CD8-positive, alpha-beta memory T cell (primary cell): Measurements from ENCODE around the gene AVPR2. TPM values are rescaled to one million over a fixed set of nuclear protein-coding genes. Genes with fewer than 3 reads are reported as not detected.
A peak's percentile ranks its signal among the peaks of the same experiment; 100 is the strongest.

Experiments used
- CTCF ChIA-PET: fragments of 350-600 bp; sonication (Branson Sonifier 250); formaldehyde crosslinking; loops from one replicate; lab custom pipeline; 2021; ENCODE audit warnings: antibody characterized with exemption; lab: Charles Lee
- POLR2A ChIA-PET: fragments of 350-600 bp; sonication (Branson Sonifier 250); formaldehyde crosslinking; loops from one replicate; lab custom pipeline; 2021; ENCODE audit warnings: antibody characterized with exemption; lab: Charles Lee
- DNase-seq, 5 donors: peaks; one replicate each; pipeline versions ENCODE4 v3.0.0 to v3.0.0-alpha.2; 2020 to 2022; ENCODE audit warnings: mixed read lengths in 1 of 5
- H3K27ac ChIP-seq: one replicate; pipeline ENCODE4 v1.7.0; 2013; ENCODE audit warnings: low read depth, mild to moderate bottlenecking, low read length, moderate library complexity
- H3K27me3 ChIP-seq: 2 replicates; pipeline ENCODE4 v1.7.0; 2013; ENCODE audit warnings: low read length, mild to moderate bottlenecking; ENCODE audit not compliant: insufficient read depth, poor library complexity, severe bottlenecking
- H3K36me3 ChIP-seq: 2 replicates; pipeline ENCODE4 v1.7.0; 2013; ENCODE audit warnings: mild to moderate bottlenecking, low read length, moderate library complexity; ENCODE audit not compliant: insufficient read depth
- H3K4me1 ChIP-seq: 2 replicates; pipeline ENCODE4 v1.7.0; 2013; ENCODE audit warnings: mild to moderate bottlenecking, low read length, moderate library complexity; ENCODE audit not compliant: insufficient read depth
- H3K4me3 ChIP-seq: 2 replicates; pipeline ENCODE4 v1.7.0; 2013; ENCODE audit warnings: mild to moderate bottlenecking, low read length
- H3K9me3 ChIP-seq: 2 replicates; pipeline ENCODE4 v1.7.0; 2013; ENCODE audit warnings: mild to moderate bottlenecking, low read length
- H3K27ac Mint-ChIP-seq, 8 donors: one replicate each; pipeline ENCODE4 v1.8.0; 2020 to 2021; ENCODE audit warnings: mixed read lengths in 8 of 8, mild to moderate bottlenecking in 6 of 8, inconsistent platforms in 3 of 8, moderate library complexity in 3 of 8
- H3K27me3 Mint-ChIP-seq, 2 donors: one replicate each; pipeline ENCODE4 v1.8.0; 2020 to 2021; ENCODE audit warnings: mixed read lengths in 2 of 2, mild to moderate bottlenecking in 1 of 2, moderate library complexity in 1 of 2
- H3K36me3 Mint-ChIP-seq, 3 donors: one replicate each; pipeline ENCODE4 v1.8.0; 2020 to 2021; ENCODE audit warnings: mixed read lengths in 3 of 3, inconsistent platforms in 1 of 3, mild to moderate bottlenecking in 1 of 3
- H3K4me1 Mint-ChIP-seq, 3 donors: one replicate each; pipeline ENCODE4 v1.8.0; 2020 to 2021; ENCODE audit warnings: mixed read lengths in 3 of 3, inconsistent platforms in 1 of 3, mild to moderate bottlenecking in 1 of 3
- H3K4me3 Mint-ChIP-seq, 7 donors: one replicate each; pipeline ENCODE4 v1.8.0; 2020 to 2021; ENCODE audit warnings: mixed read lengths in 7 of 7, mild to moderate bottlenecking in 6 of 7, moderate library complexity in 4 of 7, inconsistent platforms in 2 of 7
- H3K9me3 Mint-ChIP-seq, 5 donors: one replicate each; pipeline ENCODE4 v1.8.0; 2020 to 2022; ENCODE audit warnings: mixed read lengths in 5 of 5, mild to moderate bottlenecking in 3 of 5, moderate library complexity in 2 of 5, inconsistent platforms in 1 of 5
- polyA plus RNA-seq: library from polyadenylated mRNA; unstranded; fragments of 300-500 nt; fragmentation: Illumina TruSeq; gene quantifications from one replicate; pipeline ENCODE4 v1.2.3, GENCODE V29; 2021
- total RNA-seq, 2 experiments: library from RNA; stranded (reverse); gene quantifications; one replicate each; pipeline ENCODE4 v1.2.3, GENCODE V29; 2021

AVPR2 gene
- total and polyA plus RNA-seq, 3 experiments from 2014 or later = not detected

DNA sequence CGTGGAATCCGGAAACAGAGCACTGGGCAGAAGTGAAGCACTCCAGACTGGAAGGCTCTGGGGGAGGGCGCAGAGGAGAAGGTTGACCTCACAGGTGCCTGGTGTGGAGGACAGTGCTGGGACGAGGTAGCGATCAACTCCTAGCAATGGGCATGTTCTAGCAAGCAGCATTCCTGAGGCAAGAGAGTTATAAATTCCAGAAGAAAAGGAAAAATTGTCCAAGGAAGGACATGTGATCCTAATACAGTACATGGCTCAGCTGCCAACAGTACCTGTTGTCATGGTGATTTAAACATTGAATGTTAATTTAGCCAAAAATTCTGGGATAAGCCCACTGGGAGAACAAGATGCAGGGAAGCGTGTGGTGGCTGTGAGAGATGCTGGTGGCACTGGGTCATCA lies 13.4 kb downstream of the AVPR2 start:
- DNase-seq = no peak
- H3K36me3 ChIP-seq = no peaks in the 10 kb centered on the region
- H3K9me3 ChIP-seq = no peaks in the 10 kb centered on the region
- Mint-ChIP-seq H3K36me3 (peaks cover 0 to 52% (median 2%) of the 10 kb centered on the region in 3 donors), H3K4me3 (no peak overlapping the region), H3K9me3 (no peaks in the 10 kb centered on the region), H3K4me1 (peaks cover 11 to 24% (median 19%) of the 10 kb centered on the region in 3 donors), H3K27ac (peak overlapping the region in 1 of 8 donors; percentile 78), H3K27me3 (peaks cover 0 to 3% of the 10 kb centered on the region in 2 donors)
- no peak overlapping the region for H3K4me3 ChIP-seq
- POLR2A ChIA-PET = no interaction called here
- no peaks in the 10 kb centered on the region for H3K27me3 ChIP-seq
- no peak overlapping the region for H3K27ac ChIP-seq
- CTCF ChIA-PET = interaction anchor here (2.5 kb wide), 1 partner anchor 29 kb away, joined by 9 read pairs; no protein-coding TSS in a partner anchor
- peaks cover 7% of the 10 kb centered on the region for H3K4me1 ChIP-seq

DNA sequence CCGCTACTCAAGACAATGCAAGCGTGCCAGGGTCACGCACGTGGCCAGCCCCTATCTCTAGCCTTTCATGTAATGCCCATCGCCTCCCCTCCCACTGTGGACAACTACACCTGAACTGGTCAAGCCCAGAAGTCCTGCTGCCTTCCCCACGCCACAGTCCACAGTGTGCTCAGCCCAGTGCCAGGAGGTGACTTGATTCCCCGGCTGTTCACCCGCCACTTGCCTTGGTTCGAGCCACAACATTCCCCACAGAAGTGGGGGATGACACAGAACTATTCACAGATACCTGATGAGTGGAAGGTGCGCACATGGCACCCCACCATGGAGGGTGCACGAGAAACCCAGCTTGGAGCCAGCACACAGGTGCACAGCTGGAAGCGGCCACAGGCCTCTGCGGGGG lies 14.8 kb downstream of the AVPR2 start:
- H3K4me1 ChIP-seq = peaks cover 14% of the 10 kb centered on the region
- POLR2A ChIA-PET = no interaction called here
- Mint-ChIP-seq H3K27me3 (peaks cover 0 to 3% of the 10 kb centered on the region in 2 donors), H3K4me1 (peaks cover 21 to 36% (median 32%) of the 10 kb centered on the region in 3 donors), H3K4me3 (no peak overlapping the region), H3K9me3 (no peaks in the 10 kb centered on the region), H3K36me3 (peaks cover 0 to 49% (median 2%) of the 10 kb centered on the region in 3 donors), H3K27ac (peak overlapping the region in 1 of 8 donors; percentile 19)
- no peaks in the 10 kb centered on the region for H3K27me3 ChIP-seq
- H3K9me3 ChIP-seq = no peaks in the 10 kb centered on the region
- H3K36me3 ChIP-seq = no peaks in the 10 kb centered on the region
- CTCF ChIA-PET = interaction anchor here (2.5 kb wide), 1 partner anchor 28 kb away, joined by 9 read pairs; no protein-coding TSS in a partner anchor
- H3K27ac ChIP-seq = no peak overlapping the region
- H3K4me3 ChIP-seq = no peak overlapping the region
- DNase-seq = no peak

DNA sequence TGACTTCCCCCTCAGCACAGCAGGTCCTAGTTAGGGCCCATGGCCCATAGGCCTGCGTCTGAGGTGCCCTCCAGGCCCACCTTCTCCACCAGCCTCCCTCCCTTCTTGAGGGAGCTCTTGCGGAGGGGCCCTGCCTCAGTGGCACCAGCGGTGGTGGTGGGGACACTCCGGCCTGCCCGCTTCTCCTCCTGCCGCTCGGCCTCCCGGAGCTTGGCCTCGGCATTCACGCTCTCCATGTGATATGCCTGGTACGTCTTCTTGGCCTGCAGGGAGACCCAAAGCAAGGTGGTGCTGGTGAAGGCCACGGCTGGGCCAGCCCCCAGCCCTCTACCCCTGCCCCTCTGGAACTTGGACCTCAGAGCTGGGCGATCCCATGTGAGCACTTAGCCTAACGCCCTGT lies 16.1 kb downstream of the AVPR2 start:
- Mint-ChIP-seq H3K27me3 (peaks cover 0 to 2% of the 10 kb centered on the region in 2 donors), H3K36me3 (peaks cover 0 to 45% (median 2%) of the 10 kb centered on the region in 3 donors), H3K4me1 (peaks cover 30 to 46% (median 45%) of the 10 kb centered on the region in 3 donors), H3K4me3 (peak overlapping the region in 1 of 7 donors; percentile 18), H3K27ac (no peak overlapping the region), H3K9me3 (no peaks in the 10 kb centered on the region)
- H3K27ac ChIP-seq = no peak overlapping the region
- no peaks in the 10 kb centered on the region for H3K27me3 ChIP-seq
- DNase-seq = no peak
- POLR2A ChIA-PET = no interaction called here
- H3K4me3 ChIP-seq = no peak overlapping the region
- H3K9me3 ChIP-seq = no peaks in the 10 kb centered on the region
- CTCF ChIA-PET = interaction anchor here (1.8 to 10.5 kb wide), 3 partner anchors 15 to 28 kb away, joined by 5 to 230 read pairs (median 9); partner anchors contain the start of gene RENBP
- H3K36me3 ChIP-seq = no peaks in the 10 kb centered on the region
- peaks cover 14% of the 10 kb centered on the region for H3K4me1 ChIP-seq

DNA sequence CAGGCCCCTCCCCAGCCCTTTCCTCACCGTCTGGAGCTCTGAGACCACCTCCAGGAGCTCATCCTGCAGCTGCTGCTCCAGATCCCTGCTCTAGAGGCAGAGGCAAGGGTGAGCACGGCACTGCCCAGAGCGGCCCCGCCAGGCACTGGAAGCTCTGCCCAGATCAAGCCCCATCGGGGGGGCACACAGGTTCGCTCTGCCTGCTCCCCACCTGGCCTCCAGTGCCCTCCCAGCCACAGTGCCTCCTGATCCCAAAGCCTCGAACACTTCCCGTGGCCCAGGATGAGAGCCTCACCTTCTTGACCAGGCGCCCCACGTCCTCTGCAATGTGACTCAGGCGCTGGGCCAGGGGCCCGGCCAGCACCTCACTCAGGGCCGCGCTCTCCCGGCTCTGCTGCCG lies 16.6 kb downstream of the AVPR2 start:
- Mint-ChIP-seq H3K4me3 (no peak overlapping the region), H3K4me1 (peaks cover 32 to 43% (median 42%) of the 10 kb centered on the region in 3 donors), H3K9me3 (no peaks in the 10 kb centered on the region), H3K27ac (peak overlapping the region in 2 of 8 donors; percentile 47 to 64), H3K27me3 (peaks cover 0 to 2% of the 10 kb centered on the region in 2 donors), H3K36me3 (peaks cover 0 to 42% (median 2%) of the 10 kb centered on the region in 3 donors)
- H3K4me1 ChIP-seq = peaks cover 14% of the 10 kb centered on the region
- POLR2A ChIA-PET = interaction anchor here (2.6 kb wide), 1 partner anchor 14 kb away, joined by 11 read pairs; no protein-coding TSS in a partner anchor
- CTCF ChIA-PET = interaction anchor here (1.8 to 10.5 kb wide), 2 partner anchors 15 to 28 kb away, joined by 5 to 230 read pairs; partner anchors contain the start of gene RENBP
- no peak overlapping the region for H3K27ac ChIP-seq
- H3K27me3 ChIP-seq = no peaks in the 10 kb centered on the region
- no peak for DNase-seq
- no peaks in the 10 kb centered on the region for H3K36me3 ChIP-seq
- H3K9me3 ChIP-seq = no peaks in the 10 kb centered on the region
- H3K4me3 ChIP-seq = no peak overlapping the region

DNA sequence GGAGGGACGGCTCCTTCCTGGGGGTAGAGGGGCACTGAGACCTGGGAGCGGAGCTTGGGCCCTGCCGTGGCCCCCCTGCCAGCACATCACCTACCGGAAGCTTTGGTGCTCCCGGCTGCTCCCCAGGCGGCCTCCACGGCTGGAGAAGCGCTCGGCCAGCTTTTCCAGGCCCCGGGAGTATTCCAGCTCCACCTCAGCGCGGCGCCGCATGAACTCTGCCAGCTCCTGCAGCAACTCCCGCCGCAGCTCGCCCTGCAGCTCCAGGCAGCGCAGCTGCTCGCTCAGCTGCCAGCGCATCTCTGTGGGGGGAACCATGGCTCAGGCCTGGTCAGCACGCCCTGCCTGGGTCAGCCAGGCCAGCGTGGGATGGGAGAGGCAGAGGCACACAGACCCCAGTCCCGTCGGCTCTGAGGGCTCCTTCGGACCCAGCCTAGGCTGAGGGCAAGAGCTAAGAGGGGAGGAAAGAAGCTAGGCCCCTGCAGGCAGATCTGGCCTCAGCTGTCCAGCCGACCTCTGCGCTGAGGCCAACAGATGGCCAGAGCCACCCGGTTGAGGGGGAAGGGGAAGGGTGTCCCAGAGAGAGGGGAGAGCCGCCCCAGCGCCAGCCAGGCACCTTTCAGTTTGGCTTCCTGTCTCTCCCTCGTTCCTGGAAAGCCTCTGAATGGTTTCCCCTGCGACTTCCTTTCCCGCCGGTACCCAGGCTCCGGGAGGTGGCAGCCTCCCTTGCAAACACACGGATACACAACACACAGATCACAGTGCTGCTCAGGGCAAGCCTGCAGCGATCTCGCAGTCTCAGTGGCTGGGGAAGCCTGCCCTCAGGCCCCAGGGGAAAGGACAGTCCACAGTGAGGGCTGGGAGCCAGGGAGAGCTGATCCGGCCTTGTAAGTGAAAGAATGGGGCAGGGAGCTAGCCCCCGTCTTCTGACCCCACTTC lies 17.3 kb downstream of the AVPR2 start:
- no peaks in the 10 kb centered on the region for H3K36me3 ChIP-seq
- no peak for DNase-seq
- peaks cover 0 to 39% (median 2%) of the 10 kb centered on the region in 3 donors for H3K36me3 Mint-ChIP-seq
- H3K4me3 ChIP-seq = no peak overlapping the region
- peaks cover 0 to 2% of the 10 kb centered on the region in 2 donors for H3K27me3 Mint-ChIP-seq
- no peak overlapping the region for H3K27ac ChIP-seq
- POLR2A ChIA-PET = interaction anchor here (1.1 to 2.6 kb wide), 2 partner anchors 15 to 25 kb away, joined by 4 to 11 read pairs; no protein-coding TSS in a partner anchor
- peaks cover 14% of the 10 kb centered on the region for H3K4me1 ChIP-seq
- H3K9me3 ChIP-seq = no peaks in the 10 kb centered on the region
- H3K27ac Mint-ChIP-seq = peak overlapping the region in 7 of 8 donors; percentile 21 to 98 (median 91)
- no peaks in the 10 kb centered on the region for H3K27me3 ChIP-seq
- no peaks in the 10 kb centered on the region for H3K9me3 Mint-ChIP-seq
- CTCF ChIA-PET = interaction anchor here (0.6 to 10.5 kb wide), 4 partner anchors 14 to 114 kb away, joined by 3 to 230 read pairs (median 4); partner anchors contain the start of gene RENBP
- peak overlapping the region; percentile 89 to 96 (median 92) for H3K4me3 Mint-ChIP-seq
- peaks cover 34 to 44% (median 38%) of the 10 kb centered on the region in 3 donors for H3K4me1 Mint-ChIP-seq

DNA sequence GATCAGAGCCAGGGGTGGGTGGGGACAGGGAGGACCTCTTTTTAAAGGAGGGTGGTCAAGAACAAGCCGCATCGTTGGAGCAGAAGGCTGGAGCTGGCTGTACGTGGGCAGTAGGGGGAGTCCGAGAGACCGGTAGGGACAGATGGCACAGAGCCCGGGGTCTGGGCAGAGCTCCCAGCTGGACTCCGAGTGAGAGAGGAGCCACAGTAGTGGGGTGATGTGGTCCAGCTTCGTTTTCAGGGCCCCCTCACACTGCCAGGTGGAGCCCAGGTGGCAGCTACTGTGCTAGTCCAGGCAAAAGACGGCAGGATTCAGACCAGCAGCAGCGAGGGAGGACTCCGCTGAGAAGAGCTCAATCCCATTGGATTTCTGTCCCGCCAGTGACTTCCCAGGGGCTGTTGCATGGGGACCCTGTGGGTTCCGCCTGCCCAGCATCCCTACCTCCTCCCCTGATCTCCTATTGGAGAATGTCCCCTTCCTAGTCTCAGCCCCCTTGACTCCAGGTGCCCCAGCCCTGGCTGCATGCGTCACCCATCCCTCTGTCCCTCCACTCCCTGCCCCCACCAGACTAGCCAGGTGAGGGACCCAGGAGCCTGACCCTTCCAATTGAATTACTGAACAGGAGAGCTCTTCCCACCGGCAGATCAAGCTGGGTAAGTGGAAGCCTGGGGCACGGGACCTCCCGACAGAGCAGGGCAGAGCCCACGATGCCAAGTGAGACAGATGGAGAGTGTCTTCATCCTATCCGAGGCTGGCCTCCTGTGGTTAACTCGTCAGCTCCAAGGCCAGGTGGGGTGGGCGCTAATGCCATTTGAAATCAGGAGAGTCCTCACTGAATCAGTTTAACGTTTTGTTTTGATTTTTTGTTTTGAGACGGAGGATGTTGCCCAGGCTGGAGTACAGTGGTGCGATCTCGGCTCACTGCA lies 18.7 kb downstream of the AVPR2 start:
- Histone ChIP-seq H3K9me3 (no peaks in the 10 kb centered on the region), H3K4me3 (no peak overlapping the region), H3K36me3 (no peaks in the 10 kb centered on the region), H3K4me1 (peaks cover 14% of the 10 kb centered on the region), H3K27me3 (no peaks in the 10 kb centered on the region), H3K27ac (no peak overlapping the region)
- Mint-ChIP-seq H3K27me3 (peaks cover 0 to 2% of the 10 kb centered on the region in 2 donors), H3K27ac (peak overlapping the region; percentile 55 to 98 (median 96)), H3K36me3 (peaks cover 0 to 34% (median 0%) of the 10 kb centered on the region in 3 donors), H3K4me3 (peak overlapping the region; percentile 89 to 96 (median 92)), H3K9me3 (peaks cover 0 to 3% (median 0%) of the 10 kb centered on the region in 5 donors), H3K4me1 (peaks cover 38 to 54% (median 43%) of the 10 kb centered on the region in 3 donors)
- POLR2A ChIA-PET = interaction anchor here (1.1 to 3.1 kb wide), 5 partner anchors 13 to 26 kb away, joined by 4 to 17 read pairs (median 5); partner anchors contain the start of gene NAA10
- CTCF ChIA-PET = interaction anchor here (0.6 to 10.5 kb wide), 7 partner anchors 12 to 116 kb away, joined by 3 to 230 read pairs (median 4); partner anchors contain the start of genes NAA10 and RENBP
- no peak for DNase-seq
